ENCODE data around the gene CCNB2.
"Not testable (repeated sequence)": the region's sequence is repeated elsewhere in the genome, so short reads cannot be mapped to it uniquely, and the experiment has no call there.

CCNB2 gene

GRCh38 chr15:59150185-59150584 lies 45.2 kb downstream of the CCNB2 start:
- H3K9me3 Mint-ChIP-seq = no peaks in the 10 kb centered on the region
- H3K27me3 Mint-ChIP-seq = no peaks in the 10 kb centered on the region
- ATAC-seq = no peak
- H3K36me3 Mint-ChIP-seq = peaks cover 59% of the 10 kb centered on the region
- no peaks in the 10 kb centered on the region for H3K4me1 Mint-ChIP-seq
- no peak overlapping the region for H3K27ac Mint-ChIP-seq
- H3K4me3 Mint-ChIP-seq = no peak overlapping the region

GRCh38 chr15:59152694-59153450 lies 47.9 kb downstream of the CCNB2 start:
- no peak overlapping the region for H3K27ac Mint-ChIP-seq
- peaks cover 65% of the 10 kb centered on the region for H3K36me3 Mint-ChIP-seq
- no peaks in the 10 kb centered on the region for H3K27me3 Mint-ChIP-seq

GRCh38 chr15:59153466-59153865 lies 48.5 kb downstream of the CCNB2 start:
- H3K9me3 Mint-ChIP-seq = no peaks in the 10 kb centered on the region
- ATAC-seq = no peak
- no peaks in the 10 kb centered on the region for H3K4me1 Mint-ChIP-seq
- H3K27ac Mint-ChIP-seq = no peak overlapping the region
- no peak overlapping the region for H3K4me3 Mint-ChIP-seq
- H3K36me3 Mint-ChIP-seq = peaks cover 68% of the 10 kb centered on the region
- no peaks in the 10 kb centered on the region for H3K27me3 Mint-ChIP-seq

More at GRCh38 chr15:59152694-59153450, 47.9 kb downstream of the CCNB2 start:
- no peak overlapping the region for H3K4me3 Mint-ChIP-seq
- ATAC-seq = no peak
- H3K9me3 Mint-ChIP-seq = no peaks in the 10 kb centered on the region
- H3K4me1 Mint-ChIP-seq = no peaks in the 10 kb centered on the region

- no peaks in the 10 kb centered on the region for H3K9me3 Mint-ChIP-seq
- H3K4me3 Mint-ChIP-seq = no peak overlapping the region
- H3K36me3 Mint-ChIP-seq = peaks cover 67% of the 10 kb centered on the region
- ATAC-seq = no peak
- no peak overlapping the region for H3K27ac Mint-ChIP-seq
- no peaks in the 10 kb centered on the region for H3K4me1 Mint-ChIP-seq
- no peaks in the 10 kb centered on the region for H3K27me3 Mint-ChIP-seq
Observed at GRCh38 chr15:59154243-59154642, 49.3 kb downstream of the CCNB2 start.

GRCh38 chr15:59155431-59155830 lies 50.5 kb downstream of the CCNB2 start:
- H3K36me3 Mint-ChIP-seq = peaks cover 65% of the 10 kb centered on the region

GRCh38 chr15:59157396-59157795 lies 52.5 kb downstream of the CCNB2 start:
- ATAC-seq = no peak
- Mint-ChIP-seq H3K4me3 (no peak overlapping the region), H3K27me3 (no peaks in the 10 kb centered on the region), H3K27ac (no peak overlapping the region), H3K9me3 (no peaks in the 10 kb centered on the region), H3K36me3 (peaks cover 63% of the 10 kb centered on the region), H3K4me1 (no peaks in the 10 kb centered on the region)

More at GRCh38 chr15:59155431-59155830, 50.5 kb downstream of the CCNB2 start:
- Mint-ChIP-seq H3K4me3 (no peak overlapping the region), H3K27ac (no peak overlapping the region), H3K4me1 (no peaks in the 10 kb centered on the region), H3K27me3 (no peaks in the 10 kb centered on the region), H3K9me3 (no peaks in the 10 kb centered on the region)
- ATAC-seq = no peak

- Mint-ChIP-seq H3K4me3 (no peak overlapping the region), H3K4me1 (no peaks in the 10 kb centered on the region), H3K36me3 (peaks cover 61% of the 10 kb centered on the region), H3K27ac (no peak overlapping the region), H3K9me3 (no peaks in the 10 kb centered on the region), H3K27me3 (no peaks in the 10 kb centered on the region)
- no peak for ATAC-seq
Observed at GRCh38 chr15:59157840-59158700, 53.1 kb downstream of the CCNB2 start.

- Mint-ChIP-seq H3K27me3 (no peaks in the 10 kb centered on the region), H3K27ac (no peak overlapping the region), H3K4me1 (no peaks in the 10 kb centered on the region), H3K36me3 (peaks cover 59% of the 10 kb centered on the region), H3K9me3 (no peaks in the 10 kb centered on the region), H3K4me3 (no peak overlapping the region)
- no peak for ATAC-seq
Observed at GRCh38 chr15:59158701-59159034, 53.7 kb downstream of the CCNB2 start.

- H3K4me1 Mint-ChIP-seq = no peaks in the 10 kb centered on the region
- no peak overlapping the region for H3K27ac Mint-ChIP-seq
- no peak overlapping the region for H3K4me3 Mint-ChIP-seq
- ATAC-seq = no peak
- H3K36me3 Mint-ChIP-seq = peaks cover 57% of the 10 kb centered on the region
- H3K9me3 Mint-ChIP-seq = no peaks in the 10 kb centered on the region
- H3K27me3 Mint-ChIP-seq = no peaks in the 10 kb centered on the region
Observed at GRCh38 chr15:59159210-59159609, 54.3 kb downstream of the CCNB2 start.

- Mint-ChIP-seq H3K36me3 (peaks cover 64% of the 10 kb centered on the region), H3K4me3 (no peak overlapping the region), H3K4me1 (peaks cover 4% of the 10 kb centered on the region), H3K9me3 (no peaks in the 10 kb centered on the region), H3K27ac (no peak overlapping the region), H3K27me3 (no peaks in the 10 kb centered on the region)
- ATAC-seq = no peak
Observed at GRCh38 chr15:59160880-59161593, 56.1 kb downstream of the CCNB2 start.

GRCh38 chr15:59162080-59162479 lies 57.1 kb downstream of the CCNB2 start:
- H3K9me3 Mint-ChIP-seq, ATAC-seq, H3K4me1 Mint-ChIP-seq, H3K4me3 Mint-ChIP-seq, H3K27me3 Mint-ChIP-seq, H3K27ac Mint-ChIP-seq: not testable (repeated sequence)
- H3K36me3 Mint-ChIP-seq = peaks cover 67% of the 10 kb centered on the region

GRCh38 chr15:59165726-59166125 lies 60.8 kb downstream of the CCNB2 start:
- peak overlapping the region; percentile 48 for H3K27ac Mint-ChIP-seq
- no peaks in the 10 kb centered on the region for H3K27me3 Mint-ChIP-seq

GRCh38 chr15:59166166-59166565 lies 61.2 kb downstream of the CCNB2 start:
- H3K27ac Mint-ChIP-seq = peak overlapping the region; percentile 48
- peaks cover 58% of the 10 kb centered on the region for H3K36me3 Mint-ChIP-seq
- no peak overlapping the region for H3K4me3 Mint-ChIP-seq
- peaks cover 17% of the 10 kb centered on the region for H3K4me1 Mint-ChIP-seq
- no peaks in the 10 kb centered on the region for H3K27me3 Mint-ChIP-seq
- H3K9me3 Mint-ChIP-seq = no peaks in the 10 kb centered on the region
- ATAC-seq = no peak

More at GRCh38 chr15:59165726-59166125, 60.8 kb downstream of the CCNB2 start:
- no peak for ATAC-seq
- no peaks in the 10 kb centered on the region for H3K9me3 Mint-ChIP-seq
- H3K4me3 Mint-ChIP-seq = no peak overlapping the region
- H3K36me3 Mint-ChIP-seq = peaks cover 58% of the 10 kb centered on the region
- peaks cover 17% of the 10 kb centered on the region for H3K4me1 Mint-ChIP-seq

- H3K4me3 Mint-ChIP-seq = no peak overlapping the region
- H3K27ac Mint-ChIP-seq = peak overlapping the region; percentile 48
- no peak for ATAC-seq
- peaks cover 53% of the 10 kb centered on the region for H3K36me3 Mint-ChIP-seq
- H3K27me3 Mint-ChIP-seq = no peaks in the 10 kb centered on the region
- H3K9me3 Mint-ChIP-seq = no peaks in the 10 kb centered on the region
- H3K4me1 Mint-ChIP-seq = peaks cover 17% of the 10 kb centered on the region
Observed at GRCh38 chr15:59166601-59167265, 61.8 kb downstream of the CCNB2 start.

- Mint-ChIP-seq H3K27ac (no peak overlapping the region), H3K9me3 (peaks cover under 1% of the 10 kb centered on the region), H3K4me1 (peaks cover 17% of the 10 kb centered on the region), H3K36me3 (peaks cover 48% of the 10 kb centered on the region), H3K27me3 (no peaks in the 10 kb centered on the region), H3K4me3 (no peak overlapping the region)
- no peak for ATAC-seq
Observed at GRCh38 chr15:59168536-59168935, 63.6 kb downstream of the CCNB2 start.

Measured in stimulated activated memory B cell treated with anti-CD40 and anti-IgM and Interleukin-4, amounts not matched to agents 10 μg/mL and 1 μg/mL and 100 μg/mL, for 72 hours (primary cell).